GM19452 (cell line): Measurements from ENCODE around the gene THBS2.

ENCODE experiments used
- ATAC-seq: cut with Tn5 transposase; IDR thresholded peaks from one replicate; pipeline ENCODE4 v1.9.1; 2021; ENCODE audit not compliant: unreplicated experiment

The THBS2 gene

GRCh38 chr6:169168706-169169105 is 84.9 kb downstream of the THBS2 start:
- no peak for ATAC-seq

- no peak for ATAC-seq
These were observed 85.4 kb downstream of the THBS2 start for GRCh38 chr6:169168302-169168630.

DNA sequence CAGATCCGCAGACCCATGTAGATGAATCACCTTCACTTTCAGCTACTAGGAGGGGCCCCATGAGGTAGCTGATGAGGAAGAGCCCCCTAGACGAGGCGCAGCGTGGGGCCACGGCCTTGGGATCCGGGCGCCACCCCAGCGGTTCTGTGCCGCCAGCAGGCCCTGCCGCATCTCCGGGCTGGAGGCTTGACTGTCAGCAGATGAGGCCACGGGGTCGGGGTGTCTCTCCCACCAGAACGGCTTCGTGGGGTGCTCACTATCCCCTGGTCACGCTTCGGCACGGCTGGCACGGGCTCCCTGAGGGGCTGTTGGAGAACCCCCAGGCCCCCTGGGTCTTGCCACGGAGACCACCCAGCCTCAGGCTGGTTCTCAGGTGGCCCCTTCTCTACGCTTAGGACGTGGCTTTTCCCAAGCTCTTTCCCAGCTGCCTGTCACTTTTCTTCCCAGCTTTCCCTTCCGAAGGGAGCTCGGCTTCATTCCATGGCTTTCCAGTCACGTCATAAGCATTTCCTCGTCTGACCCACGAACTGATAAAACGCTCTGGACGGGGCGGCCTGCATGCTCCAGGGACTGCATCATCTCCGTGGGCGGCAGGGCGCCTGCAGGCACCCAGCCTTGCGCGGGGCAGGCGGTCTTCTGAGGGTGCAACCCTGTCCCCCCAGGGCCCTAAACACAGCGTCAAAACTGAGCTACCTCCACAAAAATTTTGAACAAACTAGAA is 85.9 kb downstream of the THBS2 start:
- ATAC-seq: no peak

- no peak for ATAC-seq
These were observed 86.6 kb downstream of the THBS2 start for GRCh38 chr6:169166896-169167580.
